GM23338 (cell line): ENCODE data around the gene FLRT2. TPM values are rescaled to one million over a fixed set of nuclear protein-coding genes. Genes with fewer than 3 reads are reported as not detected.

Source experiments
- ATAC-seq: fragments of 200-7000 bp; cut with Tn5 transposase; 3 replicates; pipeline ENCODE4 v1.9.1; 2020
- DNase-seq: peaks from one replicate; pipeline ENCODE4 v3.0.0-alpha.2; 2015; ENCODE audit warnings: low spot score
- H2AFZ ChIP-seq: fragments of 200-600 bp; sonication (generic); 2 replicates; pipeline ENCODE4 v1.8.0; 2016; ENCODE audit warnings: antibody characterized with exemption, mild to moderate bottlenecking, moderate library complexity
- H3F3A ChIP-seq: fragments of 200-600 bp; sonication (generic); replicated peaks from 2 replicates; pipeline ENCODE4 v1.8.0; 2017; ENCODE audit warnings: antibody characterized with exemption, mixed run types, low read depth
- H3K27ac ChIP-seq: fragments of 200-600 bp; sonication (generic); 2 replicates; pipeline ENCODE4 v1.6.1; 2016; ENCODE audit warnings: low read depth
- H3K27me3 ChIP-seq: fragments of 200-600 bp; sonication (generic); 2 replicates; pipeline ENCODE4 v1.8.0; 2016; ENCODE audit warnings: mild to moderate bottlenecking, mixed run types, moderate library complexity; ENCODE audit not compliant: insufficient read depth
- H3K36me3 ChIP-seq: fragments of 200-600 bp; sonication (generic); 2 replicates; pipeline ENCODE4 v1.8.0; 2016; ENCODE audit warnings: mild to moderate bottlenecking; ENCODE audit not compliant: insufficient read depth
- H3K4me1 ChIP-seq: fragments of 200-600 bp; sonication (generic); 2 replicates; pipeline ENCODE4 v1.8.0; 2016; ENCODE audit warnings: mild to moderate bottlenecking, moderate library complexity; ENCODE audit not compliant: insufficient read depth
- H3K4me2 ChIP-seq: fragments of 200-600 bp; sonication (generic); 2 replicates; pipeline ENCODE4 v1.7.1; 2017; ENCODE audit warnings: mixed run types
- H3K4me3 ChIP-seq: fragments of 200-600 bp; sonication (generic); 2 replicates; pipeline ENCODE4 v1.6.1; 2016; ENCODE audit warnings: mixed run types
- H3K79me2 ChIP-seq: fragments of 200-600 bp; sonication (generic); replicated peaks from 2 replicates; pipeline ENCODE4 v1.8.0; 2017; ENCODE audit warnings: mild to moderate bottlenecking; ENCODE audit not compliant: insufficient read depth
- H3K9me2 ChIP-seq: fragments of 200-600 bp; sonication (generic); 2 replicates; pipeline ENCODE4 v1.8.0; 2017; ENCODE audit not compliant: insufficient read depth
- H4K20me1 ChIP-seq: fragments of 200-600 bp; sonication (generic); replicated peaks from 2 replicates; pipeline ENCODE4 v1.8.0; 2017; ENCODE audit warnings: mild to moderate bottlenecking; ENCODE audit not compliant: insufficient read depth
- H3K27ac Mint-ChIP-seq: 2 replicates; pipeline ENCODE4 v1.8.0; 2020; ENCODE audit warnings: inconsistent platforms, mild to moderate bottlenecking, moderate library complexity, mixed read lengths
- H3K27me3 Mint-ChIP-seq: 3 replicates; pipeline ENCODE4 v1.8.0; 2022; ENCODE audit warnings: low read depth, mild to moderate bottlenecking, moderate library complexity, mixed read lengths, inconsistent platforms; ENCODE audit not compliant: insufficient read depth, poor library complexity
- H3K36me3 Mint-ChIP-seq: 3 replicates; pipeline ENCODE4 v1.8.0; 2021; ENCODE audit warnings: low read depth, mild to moderate bottlenecking, inconsistent platforms, moderate library complexity, mixed read lengths
- H3K4me1 Mint-ChIP-seq: 3 replicates; pipeline ENCODE4 v1.8.0; 2020; ENCODE audit warnings: mild to moderate bottlenecking, inconsistent platforms, mixed read lengths
- H3K4me3 Mint-ChIP-seq: 3 replicates; pipeline ENCODE4 v1.8.0; 2021; ENCODE audit warnings: moderate library complexity, mild to moderate bottlenecking, inconsistent platforms, mixed read lengths
- H3K9me3 Mint-ChIP-seq: 3 replicates; pipeline ENCODE4 v1.8.0; 2020; ENCODE audit warnings: moderate library complexity, mild to moderate bottlenecking, inconsistent platforms, mixed read lengths
- CREB1 ChIP-seq: fragments of 250-450 bp; sonication (Bioruptor Pico); IDR thresholded peaks from 2 replicates; pipeline ENCODE4 v1.5.0; 2020; ENCODE audit warnings: low read depth, mild to moderate bottlenecking, moderate library complexity
- CTCF ChIP-seq, 2 experiments: fragments of 200-600 bp in 1 of 2; sonication (generic) in 1 of 2; conservative IDR thresholded peaks; 2 replicates each; pipeline versions ENCODE4 v1.5.1 to v1.6.1; 2016 to 2017; ENCODE audit warnings: antibody characterized with exemption in 2 of 2, low read depth in 2 of 2, mild to moderate bottlenecking in 2 of 2, moderate library complexity in 1 of 2
- ETS1 ChIP-seq: IDR thresholded peaks from 2 replicates; pipeline ENCODE4 v1.6.1; 2016; ENCODE audit warnings: antibody characterized with exemption
- EZH2 ChIP-seq: fragments of 200-600 bp; sonication (generic); IDR thresholded peaks from one replicate; pipeline ENCODE4 v1.8.0; 2017; ENCODE audit warnings: antibody characterized with exemption, mild to moderate bottlenecking, low read depth; ENCODE audit not compliant: unreplicated experiment
- EZH2phosphoT487 ChIP-seq: fragments of 200-600 bp; sonication (generic); IDR thresholded peaks from one replicate; pipeline ENCODE4 v1.8.1; 2018; ENCODE audit warnings: antibody characterized with exemption; ENCODE audit not compliant: unreplicated experiment
- NANOG ChIP-seq: IDR thresholded peaks from 2 replicates; pipeline ENCODE4 v1.6.1; 2016; ENCODE audit warnings: antibody characterized with exemption, borderline replicate concordance
- POLR2AphosphoS5 ChIP-seq: IDR thresholded peaks from 2 replicates; pipeline ENCODE4 v1.6.1; 2016; ENCODE audit warnings: antibody characterized with exemption, low read depth
- REST ChIP-seq: IDR thresholded peaks from one replicate; pipeline ENCODE4 v1.6.1; 2018; ENCODE audit warnings: antibody characterized with exemption; ENCODE audit not compliant: unreplicated experiment
- STAT1 ChIP-seq: IDR thresholded peaks from one replicate; pipeline ENCODE4 v1.6.1; 2016; ENCODE audit warnings: antibody characterized with exemption; ENCODE audit not compliant: unreplicated experiment
- ZNF114 ChIP-seq: fragments of 250-450 bp; sonication (Bioruptor Pico); IDR thresholded peaks from 2 replicates; pipeline ENCODE4 v1.5.0; 2020; ENCODE audit warnings: mild to moderate bottlenecking, moderate library complexity
- ZNF462 ChIP-seq: fragments of 250-450 bp; sonication (Bioruptor Pico); IDR thresholded peaks from 2 replicates; pipeline ENCODE4 v1.5.0; 2020; ENCODE audit warnings: mild to moderate bottlenecking, moderate library complexity
- polyA plus RNA-seq: library from polyadenylated mRNA; unstranded; fragments of >200 nt; fragmentation: Nextera tagmentation; extraction: Ambion mirVana; gene quantifications from 2 replicates; pipeline ENCODE4 v1.2.1, GENCODE V29; 2016
- total RNA-seq: library from RNA; depleted of rRNA; stranded (reverse); fragments of >200 nt; shearing (Covaris generic); gene quantifications from 2 replicates; pipeline ENCODE4 v1.2.3, GENCODE V29; 2014

FLRT2 gene
- total and polyA plus RNA-seq, 2 experiments from 2014 or later = 4.3 to 7.4 TPM

- TF ChIP-seq ETS1 = no peak
- TF ChIP-seq CREB1 (CRISPR knock-in tag) = no peak
Observed at GRCh38 chr14:85587151-85587711, 57.3 kb downstream of the FLRT2 start (continued).

GRCh38 chr14:85590784-85591183 is 60.8 kb downstream of the FLRT2 start:
- Histone ChIP-seq H2AFZ (no peak overlapping the region), H3K9me2 (no peaks in the 10 kb centered on the region), H3K27me3 (no peaks in the 10 kb centered on the region), H3K4me3 (no peak overlapping the region), H3K36me3 (no peaks in the 10 kb centered on the region), H3K4me1 (no peaks in the 10 kb centered on the region), H3K27ac (no peak overlapping the region), H3K79me2 (no peaks in the 10 kb centered on the region), H3F3A (no peaks in the 10 kb centered on the region), H4K20me1 (no peaks in the 10 kb centered on the region), H3K4me2 (no peak overlapping the region)
- peaks cover 2% of the 10 kb centered on the region for H3K27me3 Mint-ChIP-seq
- no peak overlapping the region for H3K4me3 Mint-ChIP-seq
- ATAC-seq (no peak), DNase-seq (no peak)
- H3K36me3 Mint-ChIP-seq = peaks cover 3% of the 10 kb centered on the region; the same call in 1 of the 3 replicates
- peaks cover 5% of the 10 kb centered on the region; the same call in 2 of the 3 replicates for H3K4me1 Mint-ChIP-seq
- no peaks in the 10 kb centered on the region; the same call in 2 of the 3 replicates for H3K9me3 Mint-ChIP-seq
- no peak overlapping the region for H3K27ac Mint-ChIP-seq
- TF ChIP-seq REST = no peak
- TF ChIP-seq EZH2 = no peak
- no peak for TF ChIP-seq ETS1
- no peak for TF ChIP-seq ZNF114
- TF ChIP-seq NANOG = no peak
- no peak for TF ChIP-seq CTCF (conservative IDR thresholded peaks at IDR 0.05; ENCODE audit: low read depth in 2 of 2)
- TF ChIP-seq POLR2AphosphoS5 = no peak
- no peak for TF ChIP-seq STAT1
- TF ChIP-seq ZNF462 = no peak
- no peak for TF ChIP-seq EZH2phosphoT487
- no peak for TF ChIP-seq CREB1 (CRISPR knock-in tag)
